ENCODE results near the gene CRABP2. TPM values are rescaled to one million over a fixed set of nuclear protein-coding genes. Genes with fewer than 3 reads are reported as not detected.

CRABP2 gene
- total RNA-seq, 1 donor from 2014 or later = 1.4 TPM

DNA sequence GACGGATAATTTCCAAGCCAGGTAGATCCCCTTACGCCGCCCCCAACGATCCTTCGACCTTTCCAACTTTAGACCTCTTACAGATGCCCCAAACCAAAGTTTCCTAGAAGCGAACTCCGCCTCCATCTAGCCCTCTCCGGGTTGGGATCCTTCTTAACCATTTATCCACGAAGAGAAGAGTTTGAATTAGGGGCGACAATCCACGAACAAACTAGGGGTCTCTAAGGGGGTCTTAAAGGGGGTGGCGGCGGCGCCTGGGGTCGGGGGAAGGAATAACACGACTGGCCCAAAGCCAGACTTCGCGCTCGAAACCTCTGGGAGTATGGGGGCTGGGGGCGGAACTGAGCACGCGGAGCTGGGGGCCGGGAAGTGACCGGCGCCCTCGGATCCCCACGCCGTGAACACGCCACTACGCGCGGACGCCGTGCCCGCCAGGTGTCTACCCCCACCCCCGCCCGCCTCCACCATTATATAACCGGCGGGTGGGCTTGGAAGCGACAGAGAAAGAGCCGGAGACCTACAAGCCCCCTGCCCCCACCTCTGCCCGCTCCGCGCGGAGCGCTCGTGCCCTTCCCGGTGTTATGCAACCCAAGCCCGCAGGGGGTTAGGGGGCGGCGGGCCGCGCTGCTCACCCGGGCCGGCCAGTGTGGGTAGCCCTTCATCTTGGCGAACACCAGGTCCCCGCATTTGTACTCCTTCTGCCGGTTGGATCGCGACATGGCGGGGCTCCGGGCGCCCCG is 45.5 kb upstream of the CRABP2 start:
- DNase-seq (peak; percentile 88), ATAC-seq (peak; percentile 13)
- Histone ChIP-seq H3K36me3 (no peaks in the 10 kb centered on the region), H3K4me3 (peak overlapping the region; percentile 96), H3K9me3 (no peaks in the 10 kb centered on the region), H3K27ac (peak overlapping the region; percentile 98), H3K27me3 (no peaks in the 10 kb centered on the region), H3K4me1 (peaks cover 46% of the 10 kb centered on the region)
- intact Hi-C loops (cut with DNase I) = no loop called here
- TF ChIP-seq, protein P1, sequence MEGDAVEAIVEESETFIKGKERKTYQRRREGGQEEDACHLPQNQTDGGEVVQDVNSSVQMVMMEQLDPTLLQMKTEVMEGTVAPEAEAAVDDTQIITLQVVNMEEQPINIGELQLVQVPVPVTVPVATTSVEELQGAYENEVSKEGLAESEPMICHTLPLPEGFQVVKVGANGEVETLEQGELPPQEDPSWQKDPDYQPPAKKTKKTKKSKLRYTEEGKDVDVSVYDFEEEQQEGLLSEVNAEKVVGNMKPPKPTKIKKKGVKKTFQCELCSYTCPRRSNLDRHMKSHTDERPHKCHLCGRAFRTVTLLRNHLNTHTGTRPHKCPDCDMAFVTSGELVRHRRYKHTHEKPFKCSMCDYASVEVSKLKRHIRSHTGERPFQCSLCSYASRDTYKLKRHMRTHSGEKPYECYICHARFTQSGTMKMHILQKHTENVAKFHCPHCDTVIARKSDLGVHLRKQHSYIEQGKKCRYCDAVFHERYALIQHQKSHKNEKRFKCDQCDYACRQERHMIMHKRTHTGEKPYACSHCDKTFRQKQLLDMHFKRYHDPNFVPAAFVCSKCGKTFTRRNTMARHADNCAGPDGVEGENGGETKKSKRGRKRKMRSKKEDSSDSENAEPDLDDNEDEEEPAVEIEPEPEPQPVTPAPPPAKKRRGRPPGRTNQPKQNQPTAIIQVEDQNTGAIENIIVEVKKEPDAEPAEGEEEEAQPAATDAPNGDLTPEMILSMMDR (IDR thresholded peaks at IDR 0.05) = peak; percentile 13

DNA sequence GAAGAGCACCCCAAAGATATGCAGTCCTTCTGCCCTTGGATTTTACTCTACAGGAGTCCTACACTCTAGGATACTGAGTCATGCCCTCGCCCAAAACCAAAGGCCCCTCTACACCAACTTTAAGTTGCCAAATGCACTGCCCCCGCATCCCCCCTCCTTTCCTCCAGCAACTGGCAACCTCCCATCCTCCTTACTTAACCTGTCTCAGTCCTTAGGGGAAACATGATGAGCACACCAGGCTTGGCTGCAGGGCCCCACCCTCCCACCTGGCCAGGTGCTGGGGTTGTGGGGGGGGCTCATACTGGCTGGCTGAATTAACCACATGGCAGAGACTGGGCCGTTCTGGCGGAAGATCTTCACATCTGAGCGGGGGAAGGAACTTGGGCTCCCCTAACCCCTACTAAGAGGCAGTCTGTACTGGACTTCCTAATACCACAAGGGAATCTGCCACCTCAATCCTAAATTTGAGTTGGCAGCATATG is 44.8 kb upstream of the CRABP2 start:
- ATAC-seq (peak; percentile 4), DNase-seq (peak; percentile 77)
- TF ChIP-seq, protein P1 (IDR thresholded peaks at IDR 0.05) = no peak
- peak overlapping the region; percentile 96 for H3K4me3 ChIP-seq
- H3K4me1 ChIP-seq = peaks cover 52% of the 10 kb centered on the region
- peak overlapping the region; percentile 98 for H3K27ac ChIP-seq
- no peaks in the 10 kb centered on the region for H3K9me3 ChIP-seq
- no peaks in the 10 kb centered on the region for H3K27me3 ChIP-seq
- no peaks in the 10 kb centered on the region for H3K36me3 ChIP-seq
- intact Hi-C loops (cut with DNase I) = no loop called here

DNA sequence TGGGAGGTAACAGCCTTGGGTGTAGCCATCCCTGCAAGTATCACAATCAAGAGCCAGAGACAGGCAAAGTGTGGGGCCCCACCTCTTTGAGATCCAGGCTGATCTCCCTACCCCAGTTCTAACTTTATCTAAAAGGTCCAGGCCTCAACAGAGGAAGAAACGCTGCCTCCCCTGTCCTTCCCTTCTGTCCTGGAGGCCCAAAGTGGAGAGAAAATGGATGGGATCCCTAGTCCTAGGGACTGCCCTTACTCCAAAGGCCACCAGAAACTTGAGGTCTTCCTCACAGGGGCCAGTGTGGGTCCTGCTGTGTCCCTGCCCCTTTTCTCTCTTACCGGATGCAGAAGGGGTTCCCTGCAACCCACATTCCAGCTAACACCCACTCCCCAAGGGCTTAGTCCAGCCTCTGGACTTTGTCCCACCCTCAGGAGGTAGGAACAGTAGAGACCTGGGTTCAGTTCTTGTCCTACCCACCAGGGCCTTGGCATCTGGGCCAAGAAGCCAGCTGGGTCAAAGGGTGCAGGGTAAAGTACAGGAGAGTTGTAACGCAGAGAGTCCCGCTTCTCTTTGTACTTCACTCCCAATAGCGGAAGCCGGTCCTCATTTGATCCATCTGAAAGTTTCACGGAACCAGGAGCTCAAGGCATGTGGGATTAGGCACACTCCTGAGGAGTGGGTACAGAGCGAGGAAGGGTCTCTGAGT is 44.2 kb upstream of the CRABP2 start:
- DNase-seq = no peak
- H3K4me1 ChIP-seq = peaks cover 52% of the 10 kb centered on the region

DNA sequence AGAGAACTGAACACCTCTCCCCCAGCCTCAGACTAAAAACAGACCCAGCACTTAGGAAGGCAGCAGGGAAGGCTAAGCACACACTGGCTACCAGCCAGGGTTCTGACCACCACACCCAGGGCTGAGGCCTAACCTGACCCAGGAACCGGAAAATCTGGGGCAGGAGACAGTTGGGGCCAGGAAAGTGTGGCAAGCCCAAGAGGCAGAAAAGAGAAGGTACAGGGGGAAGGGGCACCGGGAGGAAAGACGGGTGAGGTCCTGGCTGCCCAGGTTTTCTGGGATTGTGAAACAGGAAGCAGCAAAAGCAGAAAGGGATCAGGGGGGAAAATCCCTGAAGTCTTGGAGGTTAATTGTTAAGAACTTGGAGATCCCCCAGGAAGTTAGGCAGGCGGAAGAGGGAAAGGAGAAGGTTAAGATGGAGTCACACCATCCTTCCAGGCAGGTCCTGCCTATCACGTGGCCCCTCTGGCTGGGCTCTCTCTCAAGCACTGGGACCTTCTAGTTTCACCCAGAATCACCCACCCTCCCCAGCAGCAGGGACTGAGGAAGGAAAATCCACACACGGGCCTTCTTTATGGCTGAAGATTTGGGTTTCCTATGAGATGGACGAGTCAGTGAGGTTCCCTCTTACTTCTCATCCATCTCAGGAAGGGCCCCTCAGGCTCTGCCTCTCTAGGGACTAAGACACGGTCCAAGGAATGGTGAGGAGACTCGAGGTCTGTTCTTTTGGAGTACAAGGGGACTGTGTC is 43.5 kb upstream of the CRABP2 start:
- intact Hi-C loops (cut with DNase I) = no loop called here
- peak; percentile 6 for ATAC-seq
- H3K9me3 ChIP-seq = no peaks in the 10 kb centered on the region
- TF ChIP-seq, protein P1 (IDR thresholded peaks at IDR 0.05) = no peak
- H3K27me3 ChIP-seq = no peaks in the 10 kb centered on the region
- H3K27ac ChIP-seq = peak overlapping the region; percentile 98
- peak overlapping the region; percentile 96 for H3K4me3 ChIP-seq
- peaks cover 52% of the 10 kb centered on the region for H3K4me1 ChIP-seq
- DNase-seq = peak; percentile 78
- peaks cover 5% of the 10 kb centered on the region for H3K36me3 ChIP-seq

More for the DNA sequence above, 44.2 kb upstream of the CRABP2 start:
- H3K27me3 ChIP-seq = no peaks in the 10 kb centered on the region
- H3K4me3 ChIP-seq = peak overlapping the region; percentile 96
- intact Hi-C loops (cut with DNase I) = no loop called here
- TF ChIP-seq, protein P1 (IDR thresholded peaks at IDR 0.05) = no peak
- H3K9me3 ChIP-seq = no peaks in the 10 kb centered on the region
- H3K36me3 ChIP-seq = no peaks in the 10 kb centered on the region
- H3K27ac ChIP-seq = peak overlapping the region; percentile 98
- ATAC-seq = no peak

DNA sequence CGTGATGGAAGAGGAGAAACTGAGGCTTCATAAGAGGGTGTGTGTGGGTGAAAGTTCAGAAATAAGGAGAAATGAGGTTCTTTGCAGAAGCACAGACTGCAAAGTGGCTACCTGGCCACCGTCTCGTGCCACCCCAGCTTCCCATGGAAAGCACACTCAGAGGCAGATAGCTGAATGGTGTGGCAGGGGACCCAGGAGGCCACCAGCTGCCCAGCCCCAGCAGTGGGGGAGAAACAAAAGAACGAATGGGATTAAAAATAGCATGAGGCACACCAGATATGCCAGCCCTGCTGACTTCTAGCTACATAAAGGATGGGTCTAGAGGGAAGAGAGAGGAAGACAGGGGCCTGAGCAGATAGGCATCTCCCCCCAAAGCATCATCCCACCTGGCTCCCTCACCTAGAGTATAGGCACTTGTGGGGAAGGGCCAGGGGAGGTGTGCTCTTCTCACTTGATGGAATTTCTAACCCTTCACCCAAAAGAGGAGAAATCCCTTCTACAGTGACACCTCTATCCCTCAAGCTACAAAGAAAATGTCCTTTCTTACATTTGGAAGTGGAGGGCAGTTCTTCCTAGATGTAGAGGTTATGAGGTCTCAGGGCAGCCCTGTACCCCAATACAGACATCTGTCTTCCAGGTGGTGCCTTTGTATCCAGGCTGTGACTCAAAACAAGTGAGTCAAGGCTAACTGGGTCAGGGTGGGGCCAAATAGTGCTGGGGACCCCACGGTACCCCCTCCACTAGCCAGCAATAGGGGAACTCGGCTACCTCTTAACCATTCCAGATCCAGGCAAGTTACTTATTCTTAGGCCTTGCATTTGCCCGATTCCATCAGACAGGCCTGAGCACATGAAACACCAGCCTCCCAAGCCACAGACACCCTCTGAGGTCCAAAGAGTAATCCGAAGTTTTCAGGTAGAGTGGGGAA is 42.6 kb upstream of the CRABP2 start:
- ATAC-seq (no peak), DNase-seq (no peak)
- intact Hi-C loops (cut with DNase I) = no loop called here
- Histone ChIP-seq H3K27ac (peak overlapping the region; percentile 98), H3K4me3 (peak overlapping the region; percentile 96), H3K4me1 (peaks cover 47% of the 10 kb centered on the region), H3K9me3 (no peaks in the 10 kb centered on the region), H3K27me3 (no peaks in the 10 kb centered on the region), H3K36me3 (peaks cover 14% of the 10 kb centered on the region)
- TF ChIP-seq, protein P1 (IDR thresholded peaks at IDR 0.05) = no peak
